Left lung (tissue), 10 donors: ENCODE data around the gene CDC42BPA. TPM values are rescaled to one million over a fixed set of nuclear protein-coding genes. Genes with fewer than 3 reads are reported as not detected.

ENCODE experiments used
- ATAC-seq: fragments of 200-7000 bp; cut with Tn5 transposase; one replicate; pipeline ENCODE4 v1.9.1; 2020; ENCODE audit warnings: moderate library complexity
- DNase-seq, 4 donors: peaks; one replicate each; pipeline ENCODE4 v3.0.0-alpha.2; 2013 to 2020
- H3K27ac ChIP-seq, 2 donors: fragments of 200-600 bp; sonication (generic) in 1 of 2; one replicate each; pipeline versions ENCODE4 v1.5.0 to v1.8.0; 2020 to 2021
- H3K27me3 ChIP-seq, 2 donors: fragments of 200-600 bp; sonication (generic) in 1 of 2; one replicate each; pipeline versions ENCODE4 v1.5.0 to v1.8.0; 2020 to 2021
- H3K36me3 ChIP-seq, 2 donors: fragments of 200-600 bp; sonication (generic) in 1 of 2; one replicate each; pipeline versions ENCODE4 v1.5.0 to v1.8.0; 2020 to 2021
- H3K4me1 ChIP-seq, 2 donors: fragments of 200-600 bp; one replicate each; pipeline ENCODE4 v1.8.0; 2021
- H3K4me3 ChIP-seq, 2 donors: fragments of 200-600 bp; sonication (generic) in 1 of 2; one replicate each; pipeline versions ENCODE4 v1.5.0 to v1.8.0; 2020 to 2021; ENCODE audit warnings: mild to moderate bottlenecking in 1 of 2
- H3K9me3 ChIP-seq, 2 donors: fragments of 200-600 bp; sonication (generic) in 1 of 2; one replicate each; pipeline versions ENCODE4 v1.5.0 to v1.8.0; 2020 to 2021
- CTCF ChIP-seq, 2 donors: fragments of 200-600 bp; sonication (generic) in 1 of 2; IDR thresholded peaks; one replicate each; pipeline versions ENCODE4 v1.5.0 to v1.8.0; 2021; ENCODE audit warnings: antibody characterized with exemption in 2 of 2
- intact Hi-C, 2 donors: fragments of 100-400 bp; cut with DNase I; formaldehyde crosslinking; loops; one replicate each; pipeline versions ENCODE4 v1.11.2 to v1.14.2; 2022
- polyA plus RNA-seq, 6 donors: library from polyadenylated mRNA; unstranded; fragments of 120-200 nt; gene quantifications; one replicate each; pipeline ENCODE4 v1.2.1, GENCODE V29; 2013; ENCODE audit not compliant: insufficient read length in 6 of 6
- total RNA-seq, 2 donors: library from RNA; stranded (reverse); fragmentation: NEBNext Ultra II Directional; extraction: Animal tissue kit (Norgen Biotek cat#: 25700); gene quantifications; one replicate each; pipeline ENCODE4 v1.2.1, GENCODE V29; 2021
- donor health status: DM: no; HTN: yes; CAD: no.
- donor health status: DM: no; HTN: no; CAD: no.

The CDC42BPA gene
- total and polyA plus RNA-seq, 8 donors, result 35.8 to 49.0 (median 43.4) TPM

- Histone ChIP-seq H3K4me1 (peaks cover 0 to 16% of the 10 kb centered on the region in 2 donors), H3K36me3 (no peaks in the 10 kb centered on the region), H3K9me3 (no peaks in the 10 kb centered on the region), H3K27ac (no peak overlapping the region), H3K4me3 (no peak overlapping the region), H3K27me3 (no peaks in the 10 kb centered on the region)
- TF ChIP-seq CTCF (IDR thresholded peaks at IDR 0.05), result no peak
- ATAC-seq (no peak), DNase-seq (no peak)
- intact Hi-C loops, result no loop called here
Measured at GRCh38 chr1:227223171-227223806, 95.0 kb downstream of the CDC42BPA start.

- Histone ChIP-seq H3K27me3 (no peaks in the 10 kb centered on the region), H3K36me3 (no peaks in the 10 kb centered on the region), H3K27ac (no peak overlapping the region), H3K4me1 (peaks cover 0 to 6% of the 10 kb centered on the region in 2 donors), H3K9me3 (no peaks in the 10 kb centered on the region), H3K4me3 (no peak overlapping the region)
- no peak for DNase-seq
- intact Hi-C loops, result no loop called here
- ATAC-seq, result no peak
- no peak for TF ChIP-seq CTCF (IDR thresholded peaks at IDR 0.05)
Measured at GRCh38 chr1:227219715-227220292, 98.5 kb downstream of the CDC42BPA start.

GRCh38 chr1:227218870-227219573 lies 99.3 kb downstream of the CDC42BPA start:
- H3K27ac ChIP-seq, result no peak overlapping the region
- TF ChIP-seq CTCF (IDR thresholded peaks at IDR 0.05), result no peak
- ATAC-seq (no peak), DNase-seq (no peak)
- H3K4me1 ChIP-seq, result peaks cover 0 to 6% of the 10 kb centered on the region in 2 donors
- intact Hi-C loops, result no loop called here
- no peak overlapping the region for H3K4me3 ChIP-seq
- H3K36me3 ChIP-seq, result no peaks in the 10 kb centered on the region
- H3K9me3 ChIP-seq, result no peaks in the 10 kb centered on the region
- no peaks in the 10 kb centered on the region for H3K27me3 ChIP-seq

- H3K9me3 ChIP-seq, result no peaks in the 10 kb centered on the region
- no peak for ATAC-seq
- TF ChIP-seq CTCF (IDR thresholded peaks at IDR 0.05), result no peak
- H3K4me3 ChIP-seq, result no peak overlapping the region
- H3K36me3 ChIP-seq, result no peaks in the 10 kb centered on the region
- H3K27me3 ChIP-seq, result no peaks in the 10 kb centered on the region
- no peak overlapping the region for H3K27ac ChIP-seq
- DNase-seq, result no peak
- intact Hi-C loops, result no loop called here
- no peaks in the 10 kb centered on the region for H3K4me1 ChIP-seq
Measured at GRCh38 chr1:227215863-227216510, 102.3 kb downstream of the CDC42BPA start.

GRCh38 chr1:227214207-227214606 lies 104.1 kb downstream of the CDC42BPA start:
- Histone ChIP-seq H3K4me3 (no peak overlapping the region), H3K27ac (no peak overlapping the region), H3K27me3 (no peaks in the 10 kb centered on the region), H3K9me3 (no peaks in the 10 kb centered on the region), H3K4me1 (no peaks in the 10 kb centered on the region), H3K36me3 (no peaks in the 10 kb centered on the region)
- intact Hi-C loops, result no loop called here
- TF ChIP-seq CTCF (IDR thresholded peaks at IDR 0.05), result no peak
- ATAC-seq (no peak), DNase-seq (no peak)
